ENCODE measurements around the gene UTP14C. TPM values are rescaled to one million over a fixed set of nuclear protein-coding genes. Genes with fewer than 3 reads are reported as not detected.

The UTP14C gene
- total and polyA plus RNA-seq, 4 donors = 5.8 to 18.7 (median 9.6) TPM

DNA sequence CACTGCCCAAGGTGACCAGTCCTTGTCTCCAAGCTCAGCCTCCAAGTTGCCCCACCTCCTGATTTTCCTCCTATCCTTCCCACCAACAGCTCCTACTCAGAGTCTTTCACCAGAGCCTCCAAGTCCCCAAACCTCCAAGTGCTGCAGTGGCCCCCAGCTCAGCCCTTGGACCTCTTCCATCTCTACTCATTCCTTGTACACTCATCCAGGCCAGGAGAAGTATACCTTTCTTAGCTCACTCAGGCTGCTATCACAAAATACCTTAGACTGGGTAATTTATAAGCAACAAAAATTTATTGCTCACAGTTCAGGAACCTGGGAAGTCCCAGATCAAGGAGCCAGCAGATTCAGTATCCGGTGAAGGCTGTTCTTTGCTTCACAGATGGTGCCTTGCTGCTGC, 24.6 kb upstream of the UTP14C start:
- no peaks in the 10 kb centered on the region for H3K9me3 ChIP-seq (ENCODE audit: control insufficient read depth in 4 of 4, low read length in 3 of 4)
- DNase-seq (ENCODE audit: low spot score) = no peak
- TF ChIP-seq FOXA1 (IDR thresholded peaks at IDR 0.05) = no peak
- no peak for TF ChIP-seq HNF4A (conservative IDR thresholded peaks at IDR 0.05)
- TF ChIP-seq RAD21 (IDR thresholded peaks at IDR 0.05) = no peak
- no peak for TF ChIP-seq FOXA2 (IDR thresholded peaks at IDR 0.05)
- TF ChIP-seq, protein P1, sequence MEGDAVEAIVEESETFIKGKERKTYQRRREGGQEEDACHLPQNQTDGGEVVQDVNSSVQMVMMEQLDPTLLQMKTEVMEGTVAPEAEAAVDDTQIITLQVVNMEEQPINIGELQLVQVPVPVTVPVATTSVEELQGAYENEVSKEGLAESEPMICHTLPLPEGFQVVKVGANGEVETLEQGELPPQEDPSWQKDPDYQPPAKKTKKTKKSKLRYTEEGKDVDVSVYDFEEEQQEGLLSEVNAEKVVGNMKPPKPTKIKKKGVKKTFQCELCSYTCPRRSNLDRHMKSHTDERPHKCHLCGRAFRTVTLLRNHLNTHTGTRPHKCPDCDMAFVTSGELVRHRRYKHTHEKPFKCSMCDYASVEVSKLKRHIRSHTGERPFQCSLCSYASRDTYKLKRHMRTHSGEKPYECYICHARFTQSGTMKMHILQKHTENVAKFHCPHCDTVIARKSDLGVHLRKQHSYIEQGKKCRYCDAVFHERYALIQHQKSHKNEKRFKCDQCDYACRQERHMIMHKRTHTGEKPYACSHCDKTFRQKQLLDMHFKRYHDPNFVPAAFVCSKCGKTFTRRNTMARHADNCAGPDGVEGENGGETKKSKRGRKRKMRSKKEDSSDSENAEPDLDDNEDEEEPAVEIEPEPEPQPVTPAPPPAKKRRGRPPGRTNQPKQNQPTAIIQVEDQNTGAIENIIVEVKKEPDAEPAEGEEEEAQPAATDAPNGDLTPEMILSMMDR (IDR thresholded peaks at IDR 0.05; ENCODE audit: low read depth, low read length, missing input control) = no peak
- H3K27me3 ChIP-seq (ENCODE audit: control insufficient read depth in 4 of 4, insufficient read depth in 4 of 4, low read length in 3 of 4) = no peaks in the 10 kb centered on the region
- H3K4me3 ChIP-seq (ENCODE audit: low read depth in 1 of 3, low read length in 3 of 3) = no peak overlapping the region
- peak overlapping the region; percentile 69 to 72 for H3K27ac ChIP-seq (ENCODE audit: low read depth in 1 of 2, low read length in 2 of 2)
- H3K4me1 ChIP-seq (ENCODE audit: control insufficient read depth in 4 of 4, insufficient read depth in 4 of 4, low read length in 3 of 4) = peaks cover 10 to 59% (median 49%) of the 10 kb centered on the region in 4 donors
- H3K9ac ChIP-seq (ENCODE audit: low read depth in 1 of 2, low read length in 2 of 2) = no peak overlapping the region
- H3K36me3 ChIP-seq (ENCODE audit: control insufficient read depth in 4 of 4, insufficient read depth in 3 of 4, low read depth in 1 of 4, low read length in 3 of 4) = no peaks in the 10 kb centered on the region
- WGBS = 76% methylated on average over 1 of the region's 1 CpG

DNA sequence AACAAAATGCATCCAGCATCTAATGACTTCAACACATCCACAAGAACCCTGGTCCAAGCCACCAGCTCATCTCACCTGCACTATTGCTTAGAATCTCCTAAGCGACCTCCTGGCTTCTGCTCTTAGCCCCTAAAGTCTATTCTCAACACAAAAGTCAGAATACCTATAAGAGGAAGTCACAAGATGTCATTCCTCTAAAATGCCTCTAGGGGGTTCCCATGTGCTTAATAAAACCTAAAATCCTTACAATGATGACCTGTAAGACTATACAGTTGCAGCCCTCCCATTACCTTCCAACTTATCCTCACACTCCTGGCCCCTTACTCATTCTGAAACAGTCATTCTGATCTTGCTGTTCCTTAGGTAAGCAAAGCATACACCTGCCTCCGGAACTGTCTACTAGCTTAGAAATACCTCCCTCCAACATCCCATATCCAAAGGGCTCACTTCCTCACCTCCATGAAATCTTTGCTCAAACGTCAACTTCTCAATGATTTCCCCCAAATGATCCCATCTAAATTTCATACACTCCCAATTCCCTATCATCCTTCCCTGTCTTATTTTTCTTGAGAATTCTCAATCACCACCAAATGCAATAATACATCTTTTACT, 23.3 kb upstream of the UTP14C start:
- no peak for DNase-seq (ENCODE audit: low spot score)
- 48% methylated on average over 3 of the region's 3 CpGs for WGBS
- no peaks in the 10 kb centered on the region for H3K36me3 ChIP-seq (ENCODE audit: control insufficient read depth in 4 of 4, insufficient read depth in 3 of 4, low read depth in 1 of 4, low read length in 3 of 4)
- H3K4me3 ChIP-seq (ENCODE audit: low read depth in 1 of 3, low read length in 3 of 3) = no peak overlapping the region
- no peak overlapping the region for H3K27ac ChIP-seq (ENCODE audit: low read depth in 1 of 2, low read length in 2 of 2)
- no peaks in the 10 kb centered on the region for H3K27me3 ChIP-seq (ENCODE audit: control insufficient read depth in 4 of 4, insufficient read depth in 4 of 4, low read length in 3 of 4)
- no peaks in the 10 kb centered on the region for H3K9me3 ChIP-seq (ENCODE audit: control insufficient read depth in 4 of 4, low read length in 3 of 4)
- peaks cover 4 to 47% (median 36%) of the 10 kb centered on the region in 4 donors for H3K4me1 ChIP-seq (ENCODE audit: control insufficient read depth in 4 of 4, insufficient read depth in 4 of 4, low read length in 3 of 4)
- H3K9ac ChIP-seq (ENCODE audit: low read depth in 1 of 2, low read length in 2 of 2) = no peak overlapping the region
- TF ChIP-seq RAD21 (IDR thresholded peaks at IDR 0.05) = peak; percentile 79 to 81
- TF ChIP-seq, protein P1 (IDR thresholded peaks at IDR 0.05; ENCODE audit: low read depth, low read length, missing input control) = peak; percentile 69
- TF ChIP-seq FOXA1 (IDR thresholded peaks at IDR 0.05) = no peak
- TF ChIP-seq, protein P2, sequence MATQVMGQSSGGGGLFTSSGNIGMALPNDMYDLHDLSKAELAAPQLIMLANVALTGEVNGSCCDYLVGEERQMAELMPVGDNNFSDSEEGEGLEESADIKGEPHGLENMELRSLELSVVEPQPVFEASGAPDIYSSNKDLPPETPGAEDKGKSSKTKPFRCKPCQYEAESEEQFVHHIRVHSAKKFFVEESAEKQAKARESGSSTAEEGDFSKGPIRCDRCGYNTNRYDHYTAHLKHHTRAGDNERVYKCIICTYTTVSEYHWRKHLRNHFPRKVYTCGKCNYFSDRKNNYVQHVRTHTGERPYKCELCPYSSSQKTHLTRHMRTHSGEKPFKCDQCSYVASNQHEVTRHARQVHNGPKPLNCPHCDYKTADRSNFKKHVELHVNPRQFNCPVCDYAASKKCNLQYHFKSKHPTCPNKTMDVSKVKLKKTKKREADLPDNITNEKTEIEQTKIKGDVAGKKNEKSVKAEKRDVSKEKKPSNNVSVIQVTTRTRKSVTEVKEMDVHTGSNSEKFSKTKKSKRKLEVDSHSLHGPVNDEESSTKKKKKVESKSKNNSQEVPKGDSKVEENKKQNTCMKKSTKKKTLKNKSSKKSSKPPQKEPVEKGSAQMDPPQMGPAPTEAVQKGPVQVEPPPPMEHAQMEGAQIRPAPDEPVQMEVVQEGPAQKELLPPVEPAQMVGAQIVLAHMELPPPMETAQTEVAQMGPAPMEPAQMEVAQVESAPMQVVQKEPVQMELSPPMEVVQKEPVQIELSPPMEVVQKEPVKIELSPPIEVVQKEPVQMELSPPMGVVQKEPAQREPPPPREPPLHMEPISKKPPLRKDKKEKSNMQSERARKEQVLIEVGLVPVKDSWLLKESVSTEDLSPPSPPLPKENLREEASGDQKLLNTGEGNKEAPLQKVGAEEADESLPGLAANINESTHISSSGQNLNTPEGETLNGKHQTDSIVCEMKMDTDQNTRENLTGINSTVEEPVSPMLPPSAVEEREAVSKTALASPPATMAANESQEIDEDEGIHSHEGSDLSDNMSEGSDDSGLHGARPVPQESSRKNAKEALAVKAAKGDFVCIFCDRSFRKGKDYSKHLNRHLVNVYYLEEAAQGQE (IDR thresholded peaks at IDR 0.05) = no peak
- TF ChIP-seq SP1 (IDR thresholded peaks at IDR 0.05) = no peak

DNA sequence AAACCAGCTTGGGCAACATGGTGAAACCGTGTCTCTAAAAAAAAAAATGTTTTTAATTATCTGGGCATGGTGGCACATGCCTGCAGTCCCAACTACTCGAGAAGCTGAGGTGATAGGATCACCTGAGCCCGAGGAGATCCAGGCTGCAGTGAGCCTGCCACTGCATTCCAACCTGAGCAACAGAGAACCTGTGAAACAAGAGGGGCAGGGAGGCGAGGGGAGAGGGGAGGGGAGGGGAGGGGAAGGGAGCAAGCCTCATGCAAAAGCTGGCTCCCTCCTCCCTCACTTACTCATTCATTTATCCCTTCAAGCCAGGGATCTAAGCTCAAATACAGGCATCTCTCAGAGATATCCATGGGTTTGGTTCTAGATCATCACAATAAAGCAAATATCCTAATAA, 22.1 kb upstream of the UTP14C start:
- no peak overlapping the region for H3K27ac ChIP-seq (ENCODE audit: low read depth in 1 of 2, low read length in 2 of 2)
- H3K36me3 ChIP-seq (ENCODE audit: control insufficient read depth in 4 of 4, insufficient read depth in 3 of 4, low read depth in 1 of 4, low read length in 3 of 4) = no peaks in the 10 kb centered on the region
- no peak overlapping the region for H3K9ac ChIP-seq (ENCODE audit: low read depth in 1 of 2, low read length in 2 of 2)
- 85% methylated on average over 4 of the region's 4 CpGs for WGBS
- DNase-seq (ENCODE audit: low spot score) = no peak
- H3K4me3 ChIP-seq (ENCODE audit: low read depth in 1 of 3, low read length in 3 of 3) = no peak overlapping the region
- no peaks in the 10 kb centered on the region for H3K27me3 ChIP-seq (ENCODE audit: control insufficient read depth in 4 of 4, insufficient read depth in 4 of 4, low read length in 3 of 4)
- peaks cover 3 to 47% (median 35%) of the 10 kb centered on the region in 4 donors for H3K4me1 ChIP-seq (ENCODE audit: control insufficient read depth in 4 of 4, insufficient read depth in 4 of 4, low read length in 3 of 4)
- H3K9me3 ChIP-seq (ENCODE audit: control insufficient read depth in 4 of 4, low read length in 3 of 4) = no peaks in the 10 kb centered on the region
- TF ChIP-seq HNF4A (conservative IDR thresholded peaks at IDR 0.05) = no peak
- TF ChIP-seq RAD21 (IDR thresholded peaks at IDR 0.05) = no peak
- TF ChIP-seq HNF4G (IDR thresholded peaks at IDR 0.05) = no peak
- TF ChIP-seq, protein P3, sequence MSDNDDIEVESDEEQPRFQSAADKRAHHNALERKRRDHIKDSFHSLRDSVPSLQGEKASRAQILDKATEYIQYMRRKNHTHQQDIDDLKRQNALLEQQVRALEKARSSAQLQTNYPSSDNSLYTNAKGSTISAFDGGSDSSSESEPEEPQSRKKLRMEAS (IDR thresholded peaks at IDR 0.05) = no peak
- TF ChIP-seq, protein P2 (IDR thresholded peaks at IDR 0.05) = no peak
- no peak for TF ChIP-seq RXRA (IDR thresholded peaks at IDR 0.05)
- TF ChIP-seq TAF1 (conservative IDR thresholded peaks at IDR 0.05) = no peak
- TF ChIP-seq FOXA1 (IDR thresholded peaks at IDR 0.05) = no peak
- TF ChIP-seq, protein P4, sequence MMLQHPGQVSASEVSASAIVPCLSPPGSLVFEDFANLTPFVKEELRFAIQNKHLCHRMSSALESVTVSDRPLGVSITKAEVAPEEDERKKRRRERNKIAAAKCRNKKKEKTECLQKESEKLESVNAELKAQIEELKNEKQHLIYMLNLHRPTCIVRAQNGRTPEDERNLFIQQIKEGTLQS (IDR thresholded peaks at IDR 0.05) = no peak
- no peak for TF ChIP-seq GABPA (IDR thresholded peaks at IDR 0.05 in 1 of 2, conservative IDR thresholded peaks at IDR 0.05 in 1 of 2)
- no peak for TF ChIP-seq FOXA2 (IDR thresholded peaks at IDR 0.05)
- no peak for TF ChIP-seq SP1 (IDR thresholded peaks at IDR 0.05)
